LHCN-M2 (cell line): Measurements from ENCODE around the gene ARHGEF1. TPM values are rescaled to one million over a fixed set of nuclear protein-coding genes. Genes with fewer than 3 reads are reported as not detected.

Experiments
- DNase-seq: peaks from one replicate; pipeline ENCODE4 v3.0.0-alpha.2; 2012; ENCODE audit warnings: low read depth
- total RNA-seq: library from RNA; depleted of rRNA; stranded (reverse); fragments of >200 nt; gene quantifications from 2 replicates; pipeline ENCODE4 v1.2.3, GENCODE V29; 2014; rRNA removed

The ARHGEF1 gene
- total RNA-seq, 1 experiment from 2014 or later = 58.2 TPM

DNA sequence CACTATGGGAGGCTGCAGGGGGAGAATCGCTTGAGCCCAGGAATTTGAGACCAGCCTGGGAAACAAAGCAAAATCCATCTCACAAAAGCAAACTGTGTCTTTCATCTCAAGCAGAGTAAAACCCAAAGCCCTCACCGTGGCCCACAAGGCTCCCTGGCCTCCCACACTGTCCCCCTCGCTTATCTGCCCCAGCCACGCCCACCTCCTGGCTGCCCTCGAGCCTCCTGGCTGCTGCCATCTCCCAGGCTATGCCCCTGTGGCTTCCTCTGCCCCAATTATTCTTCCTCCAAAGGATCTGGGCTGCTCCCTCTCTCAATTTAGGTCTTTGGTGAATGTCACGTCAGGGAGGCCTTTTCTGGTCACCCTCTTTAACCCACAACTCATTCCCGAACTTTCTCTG lies 72.5 kb downstream of the ARHGEF1 start:
- no peak for DNase-seq

DNA sequence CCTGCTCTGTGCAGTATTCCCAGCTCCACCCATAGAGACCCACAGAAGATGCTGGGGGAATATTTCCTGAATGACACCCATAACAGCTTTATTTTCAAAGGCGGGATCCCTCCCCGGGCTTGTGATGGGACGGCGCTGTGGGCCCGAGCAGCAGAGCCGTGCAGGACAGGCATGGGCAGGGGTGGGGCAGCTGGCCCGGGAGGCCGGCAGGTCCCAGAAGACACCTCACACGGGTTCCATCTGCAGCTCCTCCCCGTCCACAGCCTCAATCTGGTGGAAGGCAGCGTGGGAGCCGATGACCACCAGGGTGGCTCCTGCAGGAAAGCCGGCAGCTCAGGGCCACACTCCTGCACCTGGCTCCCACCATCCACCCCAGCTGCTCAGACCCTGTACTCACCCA lies 73.6 kb downstream of the ARHGEF1 start:
- DNase-seq = no peak

Other genes starting within 250 kb of the ARHGEF1 start
- gene CEACAM7, start 194.9 kb upstream of the ARHGEF1 start, total RNA-seq = not detected in 2 replicates
- not detected in 2 replicates for gene CEACAM5, start 174.6 kb upstream of the ARHGEF1 start, total RNA-seq
- not detected in 2 replicates for gene CEACAM6, start 127.7 kb upstream of the ARHGEF1 start, total RNA-seq
- not detected in 2 replicates for gene CEACAM3, start 86.6 kb upstream of the ARHGEF1 start, total RNA-seq
- gene LYPD4, start 38.5 kb upstream of the ARHGEF1 start, total RNA-seq = not detected in 2 replicates
- gene DMRTC2, start 38.1 kb upstream of the ARHGEF1 start, total RNA-seq = not detected in 2 replicates
- 610 and 611 TPM in 2 replicates for gene RPS19, start 22.9 kb upstream of the ARHGEF1 start, total RNA-seq
- 0.23 and 0.64 TPM in 2 replicates for gene CD79A, start 5.9 kb upstream of the ARHGEF1 start, total RNA-seq
- gene ERFL, start 45.3 kb downstream of the ARHGEF1 start, total RNA-seq = not detected in 2 replicates
- 174 and 241 TPM in 2 replicates for gene RABAC1, start 76.1 kb downstream of the ARHGEF1 start, total RNA-seq
- 0.19 and 0.40 TPM in 2 replicates for gene ATP1A3, start 111.0 kb downstream of the ARHGEF1 start, total RNA-seq
- gene GRIK5, start 187.0 kb downstream of the ARHGEF1 start, total RNA-seq = 0.06 TPM in 2 replicates
- gene ZNF574, start 193.0 kb downstream of the ARHGEF1 start, total RNA-seq = 23.3 and 26.2 TPM in 2 replicates
- 0.06 TPM in 1 of 2 replicates, not detected in the other for gene POU2F2, start 249.3 kb downstream of the ARHGEF1 start, total RNA-seq